OCI-LY3 (cell line): Measurements from ENCODE around the gene RBM20.
A peak's percentile ranks its signal among the peaks of the same experiment; 100 is the strongest.

Experiments
- H2AFZ ChIP-seq: fragments of 200-600, 300-600 bp; shearing (Covaris generic); 2 replicates; pipeline ENCODE4 v1.6.0; 2014; ENCODE audit warnings: antibody characterized with exemption, low read depth, low read length
- H3K27ac ChIP-seq: fragments of 200-600, 300-600 bp; sonication (generic); 2 replicates; pipeline ENCODE4 v1.5.1; 2014; ENCODE audit warnings: mild to moderate bottlenecking, low read length, moderate library complexity, mixed read lengths
- H3K27me3 ChIP-seq: fragments of 200-600, 300-600 bp; sonication (generic); 2 replicates; pipeline ENCODE4 v1.6.1; 2014; ENCODE audit warnings: low read depth, low read length, mixed read lengths
- H3K36me3 ChIP-seq: fragments of 200-600, 300-600 bp; sonication (generic); replicated peaks from 2 replicates; pipeline ENCODE3; 2014; ENCODE audit warnings: low read depth, low read length, mixed read lengths
- H3K4me1 ChIP-seq: fragments of 300-600, 200-600 bp; sonication (generic); 2 replicates; pipeline ENCODE4 v1.6.1; 2014; ENCODE audit warnings: low read length, mixed read lengths
- H3K4me2 ChIP-seq: fragments of 200-600, 300-600 bp; sonication (generic); 2 replicates; pipeline ENCODE4 v1.6.1; 2014; ENCODE audit warnings: low read length, mixed read lengths
- H3K4me3 ChIP-seq: fragments of 300-600, 200-600 bp; sonication (generic); 2 replicates; pipeline ENCODE4 v1.5.1; 2014; ENCODE audit warnings: antibody characterized with exemption, mild to moderate bottlenecking, low read length, moderate library complexity
- H3K79me2 ChIP-seq: fragments of 300-600, 200-600 bp; shearing (Covaris generic); 2 replicates; pipeline ENCODE4 v1.6.1; 2014; ENCODE audit warnings: mild to moderate bottlenecking, low read length, mixed read lengths
- H3K9ac ChIP-seq: fragments of 300-600, 200-600 bp; shearing (Covaris generic); 2 replicates; pipeline ENCODE4 v1.6.0; 2014; ENCODE audit warnings: mild to moderate bottlenecking, low read length, moderate library complexity
- H3K9me3 ChIP-seq: fragments of 200-600, 300-600 bp; shearing (Covaris generic); 2 replicates; pipeline ENCODE4 v1.6.1; 2014; ENCODE audit warnings: low read length, mixed read lengths; ENCODE audit not compliant: insufficient read depth
- H4K20me1 ChIP-seq: fragments of 200-600, 300-600 bp; sonication (generic); 2 replicates; pipeline ENCODE4 v1.6.1; 2016; ENCODE audit warnings: low read length, mixed read lengths; ENCODE audit not compliant: insufficient read depth
- CTCF ChIP-seq: fragments of 200-600, 300-600 bp; sonication (generic); IDR thresholded peaks from 2 replicates; pipeline ENCODE4 v1.5.1; 2014; ENCODE audit warnings: antibody characterized with exemption, low read length, low read depth
- EZH2phosphoT487 ChIP-seq: fragments of 200-600 bp; shearing (Covaris generic); IDR thresholded peaks from 2 replicates; pipeline ENCODE4 v1.6.1; 2018; ENCODE audit warnings: antibody characterized with exemption, mixed run types, low read depth

The RBM20 gene

GRCh38 chr10:110676016-110676415, 31.9 kb downstream of the RBM20 start:
- Histone ChIP-seq H3K27me3 (peaks cover 8% of the 10 kb centered on the region; the same call in 1 of the 2 replicates), H4K20me1 (no peaks in the 10 kb centered on the region), H3K4me2 (no peak overlapping the region), H3K4me3 (no peak overlapping the region), H3K79me2 (no peaks in the 10 kb centered on the region), H3K4me1 (0 out of 2 replicates have a peak, but pooled peaks cover 3% of the 10 kb centered on the region), H2AFZ (no peak overlapping the region), H3K36me3 (no peaks in the 10 kb centered on the region), H3K27ac (no peak overlapping the region), H3K9me3 (no peaks in the 10 kb centered on the region), H3K9ac (no peak overlapping the region)
- no peak for TF ChIP-seq CTCF
- no peak for TF ChIP-seq EZH2phosphoT487

GRCh38 chr10:110679486-110680272, 35.5 kb downstream of the RBM20 start:
- no peak overlapping the region for H3K9ac ChIP-seq
- no peak overlapping the region for H3K4me2 ChIP-seq
- H2AFZ ChIP-seq: no peak overlapping the region
- no peak overlapping the region for H3K4me3 ChIP-seq
- H3K9me3 ChIP-seq: no peaks in the 10 kb centered on the region
- H3K27me3 ChIP-seq: peaks cover 6% of the 10 kb centered on the region; the same call in 1 of the 2 replicates
- no peaks in the 10 kb centered on the region for H4K20me1 ChIP-seq
- H3K4me1 ChIP-seq: 0 out of 2 replicates have a peak, but pooled peaks cover 5% of the 10 kb centered on the region
- no peaks in the 10 kb centered on the region for H3K36me3 ChIP-seq
- no peak overlapping the region for H3K27ac ChIP-seq
- H3K79me2 ChIP-seq: no peaks in the 10 kb centered on the region
- TF ChIP-seq CTCF: no peak
- no peak for TF ChIP-seq EZH2phosphoT487

- no peaks in the 10 kb centered on the region for H3K9me3 ChIP-seq
- H3K4me2 ChIP-seq: peak overlapping the region; percentile 14
- no peak for TF ChIP-seq EZH2phosphoT487
- TF ChIP-seq CTCF: no peak
- no peaks in the 10 kb centered on the region for H4K20me1 ChIP-seq
- H3K27ac ChIP-seq: no peak overlapping the region
- no peaks in the 10 kb centered on the region for H3K36me3 ChIP-seq
- H3K4me1 ChIP-seq: 0 out of 2 replicates have a peak, but pooled peaks cover 5% of the 10 kb centered on the region
- H3K9ac ChIP-seq: no peak overlapping the region
- no peak overlapping the region for H2AFZ ChIP-seq
- peaks cover 6% of the 10 kb centered on the region; the same call in 1 of the 2 replicates for H3K27me3 ChIP-seq
- H3K79me2 ChIP-seq: no peaks in the 10 kb centered on the region
- H3K4me3 ChIP-seq: no peak overlapping the region
These were observed 36.3 kb downstream of the RBM20 start for GRCh38 chr10:110680273-110681020.
